NCI-H146 (cell line): ENCODE results near the gene ESPL1.
A peak's percentile ranks its signal among the peaks of the same experiment; 100 is the strongest.
"Not testable (repeated sequence)": the region's sequence is repeated elsewhere in the genome, so short reads cannot be mapped to it uniquely, and the experiment has no call there.

Experiments
- DNase-seq: peaks from one replicate; lab custom pipeline; 2025; lab: John Stamatoyannopoulos, UW

ESPL1 gene

GRCh38 chr12:53299101-53299453 lies 31.0 kb downstream of the ESPL1 start:
- peak; percentile 33 for DNase-seq

- DNase-seq: peak; percentile 94
Observed at GRCh38 chr12:53299454-53300180, 31.5 kb downstream of the ESPL1 start, which contains the start of gene MYG1. Gene MYG1 (plus strand): TSS chr12:53299695. CDS start chr12:53299738, 43 bp downstream.

DNA sequence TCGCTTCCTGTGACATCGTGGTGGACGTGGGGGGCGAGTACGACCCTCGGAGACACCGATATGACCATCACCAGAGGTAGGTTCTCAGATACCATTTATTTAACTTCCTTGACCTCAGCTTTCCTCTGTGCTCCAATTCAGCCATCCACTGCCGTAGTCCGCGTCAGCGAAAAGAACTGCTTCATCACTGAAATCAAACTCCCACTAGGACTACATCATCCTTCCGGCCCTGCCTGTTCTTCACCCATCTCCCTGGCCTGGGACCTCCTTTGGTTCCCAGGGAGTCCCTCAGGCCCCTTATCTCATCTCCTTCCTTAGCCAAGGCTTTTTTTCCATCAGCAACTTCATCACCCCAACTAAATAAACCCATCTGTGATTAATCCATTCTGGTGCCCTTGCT lies 32.1 kb downstream of the ESPL1 start:
- DNase-seq: no peak

- no peak for DNase-seq
Observed at GRCh38 chr12:53302903-53303302, 34.8 kb downstream of the ESPL1 start.

DNA sequence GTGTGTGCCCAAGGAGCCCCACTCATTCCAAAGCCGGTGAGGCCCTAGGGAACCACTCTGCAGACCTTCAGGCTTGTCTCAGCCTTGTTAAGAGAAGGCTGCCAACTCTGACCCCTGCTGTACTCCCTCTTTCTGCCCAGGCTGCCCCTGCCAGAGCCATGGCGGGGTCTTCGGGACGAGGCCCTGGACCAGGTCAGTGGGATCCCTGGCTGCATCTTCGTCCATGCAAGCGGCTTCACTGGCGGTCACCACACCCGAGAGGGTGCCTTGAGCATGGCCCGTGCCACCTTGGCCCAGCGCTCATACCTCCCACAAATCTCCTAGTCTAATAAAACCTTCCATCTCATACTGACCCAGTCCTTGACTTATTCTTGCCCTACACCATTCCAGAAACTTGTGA lies 38.7 kb downstream of the ESPL1 start:
- no peak for DNase-seq

DNA sequence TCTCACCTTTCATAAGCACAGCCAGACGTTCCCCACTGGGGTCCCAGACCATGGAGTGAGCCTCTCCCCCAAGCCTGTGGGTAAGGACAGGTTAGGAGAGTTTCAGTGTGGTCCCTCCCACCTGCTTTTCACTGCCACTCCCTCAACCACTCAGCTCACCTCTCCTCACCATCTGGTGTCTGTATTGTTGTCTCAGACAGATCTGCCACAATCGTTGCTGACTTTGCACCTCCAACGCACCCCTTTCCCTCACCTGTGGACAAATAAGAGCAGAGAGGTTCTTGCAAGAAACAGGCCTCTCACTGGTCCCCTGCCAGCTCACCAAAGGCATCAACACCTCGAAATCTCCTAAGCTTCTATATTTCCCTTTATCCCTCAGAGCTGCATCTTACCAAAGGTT lies 40.2 kb downstream of the ESPL1 start:
- DNase-seq: no peak

DNA sequence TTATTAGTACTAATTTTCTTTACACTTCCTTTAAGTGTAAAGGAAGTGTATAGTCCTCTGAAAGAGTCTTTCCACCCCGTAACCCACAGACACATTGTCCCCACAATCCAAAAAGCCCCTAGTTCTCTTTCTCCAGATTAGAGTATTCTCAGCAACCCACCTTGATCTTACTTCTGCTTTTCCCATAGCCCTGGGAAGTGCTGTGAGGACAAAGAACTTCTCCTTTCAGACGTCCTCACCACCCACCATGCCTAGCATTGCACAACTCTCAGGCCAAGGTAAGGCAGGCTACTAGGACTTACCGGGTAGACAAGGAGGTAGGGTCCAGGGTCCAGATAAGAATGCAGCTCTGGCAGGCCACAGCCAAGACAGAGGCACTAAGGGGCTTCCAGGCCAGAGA lies 45.9 kb downstream of the ESPL1 start:
- DNase-seq: no peak

DNA sequence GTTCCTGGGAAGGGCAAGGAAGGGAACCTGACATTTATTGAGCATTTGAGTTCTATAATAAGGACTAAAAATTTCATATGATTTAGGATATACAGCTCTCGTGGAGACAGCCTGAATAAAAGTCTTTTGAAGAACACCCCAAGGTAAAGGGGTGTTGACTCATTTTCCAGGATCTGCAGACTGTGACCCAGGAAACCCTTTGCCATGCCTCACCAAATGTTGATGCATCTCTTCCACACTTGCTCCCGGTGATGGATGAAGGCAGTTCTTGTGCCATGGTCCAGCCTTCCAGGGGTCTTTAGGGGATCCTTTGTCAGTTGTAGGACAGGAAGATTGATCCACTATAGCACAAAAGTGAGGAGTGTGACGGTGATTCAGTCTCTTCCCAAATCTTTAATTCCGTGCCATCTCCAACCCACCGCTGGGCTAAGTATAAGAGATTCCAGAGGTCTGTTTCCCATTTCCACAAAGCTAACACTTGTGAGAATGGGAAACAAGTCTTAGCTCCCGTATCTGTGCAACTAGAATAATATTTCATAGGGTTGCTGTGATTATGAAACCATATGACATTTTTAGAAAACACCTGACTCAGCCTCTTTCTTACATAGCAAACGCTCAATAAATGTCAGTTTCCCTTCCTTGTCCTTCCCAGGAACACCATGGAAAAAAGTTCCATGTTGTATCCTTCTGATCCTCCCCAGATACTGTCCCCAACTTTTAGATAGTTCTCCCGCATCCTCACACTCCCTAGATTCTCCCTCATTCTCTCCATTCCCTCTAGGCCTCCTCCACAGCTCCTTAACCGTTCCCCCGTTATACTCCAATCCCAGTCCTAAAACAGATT lies 52.5 kb downstream of the ESPL1 start:
- no peak for DNase-seq

GRCh38 chr12:53324113-53324778 lies 56.1 kb downstream of the ESPL1 start:
- DNase-seq: no peak

GRCh38 chr12:53324779-53325510 lies 56.8 kb downstream of the ESPL1 start:
- peak; percentile 93 for DNase-seq

- peak; percentile 58 for DNase-seq
Observed at GRCh38 chr12:53325511-53326061, 57.5 kb downstream of the ESPL1 start.

DNA sequence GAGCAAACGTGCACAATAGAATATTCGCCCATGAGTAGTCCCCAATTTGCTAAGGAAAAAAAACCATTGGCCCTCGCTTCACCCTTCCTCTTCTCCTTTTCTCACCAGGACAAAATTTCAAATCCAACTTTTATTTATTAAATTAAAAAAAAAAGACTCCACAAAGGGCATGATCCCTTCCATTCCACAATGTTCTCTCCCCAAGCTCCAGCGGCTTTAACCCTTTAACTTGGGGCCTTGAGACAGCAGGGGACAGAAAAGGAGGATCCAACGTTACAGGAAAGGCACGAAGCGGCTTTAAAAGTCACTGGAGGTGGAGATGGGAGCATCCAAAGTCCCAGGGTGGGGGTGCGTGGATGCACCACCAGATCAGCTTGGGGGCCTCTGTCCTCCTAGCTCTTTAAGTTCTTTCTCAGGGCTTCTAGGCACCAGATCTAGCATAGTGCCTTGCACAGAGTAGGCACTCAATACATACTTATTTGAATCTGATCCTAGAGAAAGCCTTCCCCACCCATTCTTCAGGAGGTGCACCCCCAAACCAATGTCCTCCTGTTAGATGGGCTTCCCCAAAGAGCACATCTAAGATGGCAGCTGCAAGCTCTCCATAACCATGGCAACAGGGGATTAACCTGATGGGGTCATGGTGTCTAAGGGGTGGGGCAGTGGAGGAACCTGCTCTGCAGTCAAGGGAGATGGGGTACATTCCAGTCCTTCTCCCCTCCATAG lies 58.5 kb downstream of the ESPL1 start:
- peak; percentile 21 for DNase-seq

DNA sequence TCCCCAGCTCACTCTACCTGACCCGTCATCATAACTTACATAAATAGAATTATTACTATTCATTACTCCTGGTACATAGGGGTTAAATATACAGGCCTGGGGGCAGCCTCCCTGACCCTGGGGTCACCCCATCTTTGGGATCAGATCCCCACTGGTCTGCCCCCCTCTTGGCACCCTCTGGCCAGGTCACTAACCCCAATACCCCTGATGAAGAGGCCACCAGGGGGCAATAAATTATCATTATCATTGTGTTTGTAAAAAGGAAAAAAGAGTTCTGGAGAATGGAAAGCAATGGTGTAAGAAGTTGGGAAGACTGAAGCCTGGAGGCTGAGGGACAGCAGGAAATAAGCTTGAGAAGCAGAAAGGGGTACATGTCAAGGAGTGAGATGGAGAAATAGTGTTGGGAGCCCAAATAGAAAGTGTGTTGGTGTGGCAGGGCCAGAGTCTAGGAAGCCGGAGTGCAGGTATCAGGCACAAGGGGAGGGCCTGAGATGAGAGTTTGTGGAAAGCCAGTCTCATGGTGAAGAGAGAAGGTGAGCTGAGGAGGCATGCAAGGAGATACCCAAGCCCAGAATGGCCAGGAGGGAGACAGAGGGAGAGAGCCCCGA lies 59.4 kb downstream of the ESPL1 start:
- DNase-seq: no peak

DNA sequence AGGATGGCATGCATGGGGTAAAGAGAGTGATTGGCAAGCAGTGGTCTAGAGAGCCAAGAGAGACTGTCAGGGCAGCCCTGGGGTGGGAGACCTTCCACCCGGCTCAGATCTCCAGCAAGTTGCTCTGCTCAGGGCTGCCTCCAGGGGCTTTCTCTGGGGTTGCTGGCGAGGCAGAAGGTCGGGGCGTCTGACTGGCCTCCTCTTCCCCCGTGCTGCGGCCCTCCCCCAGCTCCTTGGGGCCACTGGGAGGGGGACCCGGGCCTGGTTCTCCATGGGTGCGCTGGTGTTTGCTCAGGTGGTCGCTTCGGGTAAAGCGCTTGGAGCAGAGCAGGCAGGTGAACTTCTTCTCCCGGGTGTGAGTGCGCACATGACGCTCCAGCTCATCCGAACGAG lies 59.9 kb downstream of the ESPL1 start:
- peak; percentile 52 for DNase-seq

- DNase-seq: no peak
Observed at GRCh38 chr12:53330671-53331070, 62.6 kb downstream of the ESPL1 start.

GRCh38 chr12:53332339-53332738 lies 64.2 kb downstream of the ESPL1 start:
- not testable (repeated sequence) for DNase-seq

GRCh38 chr12:53332744-53333143 lies 64.6 kb downstream of the ESPL1 start:
- DNase-seq: no peak

- DNase-seq: no peak
Observed at GRCh38 chr12:53333289-53333688, 65.2 kb downstream of the ESPL1 start.

GRCh38 chr12:53333845-53334244 lies 65.7 kb downstream of the ESPL1 start:
- DNase-seq: no peak

DNA sequence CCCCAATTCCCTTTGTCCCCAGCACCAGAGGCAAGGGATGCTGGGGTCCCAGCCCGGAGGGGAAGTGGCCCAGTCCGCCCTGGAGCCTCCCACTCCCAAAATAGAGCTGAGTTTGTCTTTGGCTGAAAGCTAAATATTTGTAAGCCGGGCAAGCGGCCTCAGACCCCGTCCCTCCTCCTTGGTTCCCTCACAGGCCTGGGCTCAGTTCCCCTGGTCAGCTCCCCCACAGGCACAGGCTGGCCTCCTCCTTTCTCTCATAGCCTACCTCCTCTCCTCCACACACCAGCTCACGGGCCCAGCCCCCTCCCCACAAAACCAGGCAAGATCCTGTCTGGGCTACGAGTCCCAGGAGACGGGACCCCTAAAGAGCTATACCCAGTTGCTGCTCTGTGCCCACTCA lies 66.7 kb downstream of the ESPL1 start:
- DNase-seq: no peak
